IMR-90 (cell line): ENCODE measurements around the gene MYH9. TPM values are rescaled to one million over a fixed set of nuclear protein-coding genes. Genes with fewer than 3 reads are reported as not detected.
A peak's percentile ranks its signal among the peaks of the same experiment; 100 is the strongest.

Experiments
- ATAC-seq: fragments of 200-7000 bp; cut with Tn5 transposase; 2 replicates; pipeline ENCODE4 v1.9.1; 2020; ENCODE audit warnings: low read depth, mild to moderate bottlenecking, moderate library complexity
- BruUV-seq: library from RNA; stranded (reverse); fragments of 400-500 nt; replicated peaks from 2 replicates; lab custom pipeline; 2021; lab: Mats Ljungman, UMichigan
- CTCF ChIA-PET: fragments of 300-600 bp; formaldehyde crosslinking; extraction: SDS; loops from one replicate; lab custom pipeline; 2021; ENCODE audit warnings: antibody characterized with exemption; lab: Yijun Ruan, JAX
- POLR2A ChIA-PET: fragments of 300-600 bp; sonication (Branson Sonifier 250); formaldehyde crosslinking; loops from one replicate; lab custom pipeline; 2022; ENCODE audit warnings: antibody characterized with exemption; ENCODE audit not compliant: unreplicated experiment; lab: Charles Lee
- DNase-seq: peaks from one replicate; pipeline ENCODE4 v3.0.0; 2013
- H2AFZ ChIP-seq: replicated peaks from 2 replicates; pipeline ENCODE3; 2013; ENCODE audit warnings: low read length, mild to moderate bottlenecking; ENCODE audit not compliant: poor library complexity
- H2AK5ac ChIP-seq: 2 replicates; pipeline ENCODE4 v1.6.1; 2013; ENCODE audit warnings: low read depth, low read length, inconsistent platforms
- H2AK9ac ChIP-seq: replicated peaks from 2 replicates; pipeline ENCODE3; 2013; ENCODE audit warnings: mild to moderate bottlenecking, low read depth, low read length, moderate library complexity; ENCODE audit not compliant: poor library complexity
- H2BK120ac ChIP-seq: 2 replicates; pipeline ENCODE4 v1.6.1; 2013; ENCODE audit warnings: low read depth, low read length, inconsistent platforms
- H2BK15ac ChIP-seq: 3 replicates; pipeline ENCODE4 v1.6.1; 2013; ENCODE audit warnings: low read depth, low read length, inconsistent platforms
- H2BK20ac ChIP-seq: 2 replicates; pipeline ENCODE4 v1.6.1; 2013; ENCODE audit warnings: low read depth, mild to moderate bottlenecking, inconsistent platforms, low read length, moderate library complexity
- H2BK5ac ChIP-seq: 2 replicates; pipeline ENCODE4 v1.6.1; 2013; ENCODE audit warnings: mild to moderate bottlenecking, low read depth, low read length, inconsistent platforms; ENCODE audit not compliant: poor library complexity, severe bottlenecking
- H3K14ac ChIP-seq: replicated peaks from 2 replicates; pipeline ENCODE4 v1.6.1; 2013; ENCODE audit warnings: low read depth, low read length, inconsistent platforms
- H3K18ac ChIP-seq: 2 replicates; pipeline ENCODE4 v1.6.1; 2013; ENCODE audit warnings: low read depth, low read length, control low read depth
- H3K23ac ChIP-seq: 2 replicates; pipeline ENCODE4 v1.6.1; 2013; ENCODE audit warnings: low read depth, low read length, inconsistent platforms
- H3K27ac ChIP-seq: 2 replicates; pipeline ENCODE4 v1.5.1; 2013; ENCODE audit warnings: mild to moderate bottlenecking, control low read depth, low read length; ENCODE audit not compliant: insufficient read depth
- H3K27me3 ChIP-seq: 2 replicates; pipeline ENCODE4 v1.6.1; 2013; ENCODE audit warnings: low read length; ENCODE audit not compliant: control insufficient read depth, insufficient read depth
- H3K36me3 ChIP-seq: 2 replicates; pipeline ENCODE4 v1.6.1; 2013; ENCODE audit warnings: low read length, mixed read lengths; ENCODE audit not compliant: control insufficient read depth, insufficient read depth
- H3K4ac ChIP-seq: 2 replicates; pipeline ENCODE4 v1.6.1; 2013; ENCODE audit warnings: low read depth, low read length, inconsistent platforms
- H3K4me1 ChIP-seq: 2 replicates; pipeline ENCODE4 v1.6.1; 2013; ENCODE audit warnings: low read length, mixed read lengths; ENCODE audit not compliant: control insufficient read depth, insufficient read depth
- H3K4me2 ChIP-seq: 2 replicates; pipeline ENCODE4 v1.6.1; 2013; ENCODE audit warnings: low read depth, mild to moderate bottlenecking, control low read depth, low read length, moderate library complexity
- H3K4me3 ChIP-seq: 2 replicates; pipeline ENCODE4 v1.5.1; 2013; ENCODE audit warnings: low read depth, mild to moderate bottlenecking, control low read depth, low read length, moderate library complexity; ENCODE audit not compliant: insufficient read depth
- H3K56ac ChIP-seq: 2 replicates; pipeline ENCODE4 v1.6.1; 2013; ENCODE audit warnings: low read length, inconsistent platforms; ENCODE audit not compliant: insufficient read depth; ENCODE audit errors: extremely low read depth
- H3K79me1 ChIP-seq, 2 experiments: 2 replicates each; pipeline ENCODE4 v1.6.1; 2013; ENCODE audit warnings: low read length in 2 of 2, inconsistent platforms in 1 of 2, low read depth in 1 of 2
- H3K9ac ChIP-seq: 2 replicates; pipeline ENCODE4 v1.6.1; 2013; ENCODE audit warnings: low read depth, low read length, control low read depth
- H3K9me1 ChIP-seq: 2 replicates; pipeline ENCODE4 v1.6.1; 2013; ENCODE audit warnings: low read length, inconsistent platforms; ENCODE audit not compliant: insufficient read depth
- H3K9me3 ChIP-seq: 2 replicates; pipeline ENCODE4 v1.6.1; 2013; ENCODE audit warnings: low read length; ENCODE audit not compliant: control insufficient read depth, insufficient read depth
- H4K20me1 ChIP-seq: 2 replicates; pipeline ENCODE4 v1.6.1; 2013; ENCODE audit warnings: low read length, inconsistent platforms; ENCODE audit not compliant: insufficient read depth
- H4K5ac ChIP-seq: 2 replicates; pipeline ENCODE4 v1.6.1; 2013; ENCODE audit warnings: mild to moderate bottlenecking, low read depth, low read length, control low read depth
- H4K8ac ChIP-seq, 2 experiments: 2 replicates each; pipeline ENCODE4 v1.6.1; 2013; ENCODE audit warnings: low read depth in 2 of 2, low read length in 2 of 2, control low read depth in 1 of 2, inconsistent platforms in 1 of 2
- H4K91ac ChIP-seq: 2 replicates; pipeline ENCODE4 v1.6.1; 2013; ENCODE audit warnings: low read depth, low read length, inconsistent platforms; ENCODE audit not compliant: insufficient read depth
- BHLHE40 ChIP-seq: fragments of 150-350 bp; IDR thresholded peaks from 2 replicates; pipeline ENCODE4 v1.6.1; 2016; ENCODE audit warnings: mild to moderate bottlenecking, low read depth, low read length
- CEBPB ChIP-seq: IDR thresholded peaks from 2 replicates; pipeline ENCODE4 v1.6.1; 2012; ENCODE audit warnings: low read depth, low read length, improper control_type of control experiment
- CHD1 ChIP-seq: IDR thresholded peaks from 2 replicates; pipeline ENCODE4 v1.6.1; 2012; ENCODE audit warnings: low read depth, low read length, improper control_type of control experiment
- CTCF ChIP-seq: conservative IDR thresholded peaks from 2 replicates; pipeline ENCODE4 v1.5.1; 2012; ENCODE audit warnings: mild to moderate bottlenecking, low read depth, low read length, improper control_type of control experiment
- ELK1 ChIP-seq: fragments of 150-350 bp; IDR thresholded peaks from 2 replicates; pipeline ENCODE4 v1.6.1; 2016; ENCODE audit warnings: low read depth, mild to moderate bottlenecking, low read length, moderate library complexity, borderline replicate concordance
- FOS ChIP-seq: fragments of 150-350 bp; IDR thresholded peaks from 2 replicates; pipeline ENCODE4 v1.6.1; 2016; ENCODE audit warnings: low read depth, low read length
- MAFK ChIP-seq: IDR thresholded peaks from 2 replicates; pipeline ENCODE4 v1.6.1; 2012; ENCODE audit warnings: low read depth, low read length, improper control_type of control experiment
- MAZ ChIP-seq: IDR thresholded peaks from 2 replicates; pipeline ENCODE4 v1.6.1; 2012; ENCODE audit warnings: low read depth, mild to moderate bottlenecking, low read length, improper control_type of control experiment, moderate library complexity, borderline replicate concordance
- MXI1 ChIP-seq: IDR thresholded peaks from 2 replicates; pipeline ENCODE4 v1.6.1; 2012; ENCODE audit warnings: low read depth, mild to moderate bottlenecking, low read length, moderate library complexity, borderline replicate concordance
- NFE2L2 ChIP-seq: fragments of 150-350 bp; IDR thresholded peaks from 2 replicates; pipeline ENCODE4 v1.6.1; 2016; ENCODE audit warnings: low read depth, mild to moderate bottlenecking, low read length
- POLR2A ChIP-seq: IDR thresholded peaks from 2 replicates; pipeline ENCODE4 v1.6.1; 2012; ENCODE audit warnings: mild to moderate bottlenecking, low read depth, low read length
- RAD21 ChIP-seq: IDR thresholded peaks from 2 replicates; pipeline ENCODE4 v1.6.1; 2012; ENCODE audit warnings: low read length, improper control_type of control experiment
- RCOR1 ChIP-seq: IDR thresholded peaks from 2 replicates; pipeline ENCODE4 v1.6.1; 2012; ENCODE audit warnings: mild to moderate bottlenecking, low read length, improper control_type of control experiment; ENCODE audit not compliant: insufficient replicate concordance
- RFX5 ChIP-seq: IDR thresholded peaks from 2 replicates; pipeline ENCODE4 v1.8.0; 2012; ENCODE audit warnings: low read depth, mild to moderate bottlenecking, low read length, moderate library complexity
- SMC3 ChIP-seq: fragments of 150-350 bp; IDR thresholded peaks from 2 replicates; pipeline ENCODE4 v1.6.1; 2016; ENCODE audit warnings: low read depth, mild to moderate bottlenecking, antibody characterized with exemption, low read length, moderate library complexity
- USF2 ChIP-seq: fragments of 150-350 bp; IDR thresholded peaks from 2 replicates; pipeline ENCODE4 v1.6.1; 2017; ENCODE audit warnings: mild to moderate bottlenecking, antibody characterized with exemption, low read length, low read depth
- WGBS, 2 experiments: methylation state at CpG; one replicate each; pipeline versions ENCODE4 v1.1.5 to v1.1.7; 2013; ENCODE audit warnings: missing lambda C conversion rate in 2 of 2; ENCODE audit not compliant: insufficient read length in 1 of 2; ENCODE audit errors: extremely low coverage in 2 of 2; 5-methylcytosine and 5-hydroxymethylcytosine counted together
- dilution Hi-C: fragments of 300-500 bp; cut with HindIII; formaldehyde crosslinking; loops from one replicate; pipeline ENCODE4 v1.14.3; 2018; ENCODE audit warnings: low sequenced_read_pairs; ENCODE audit not compliant: unreplicated experiment
- in situ Hi-C: fragments of 300-500 bp; cut with MboI; formaldehyde crosslinking; loops from 3 replicates; pipeline ENCODE4 v1.14.3; 2019; ENCODE audit warnings: low sequenced_read_pairs, inconsistent platforms, mixed read lengths
- intact Hi-C: fragments of 100-400 bp; cut with micrococcal nuclease; formaldehyde crosslinking; loops from 2 replicates; pipeline ENCODE4 v1.10.0; 2022
- polyA plus RNA-seq, 3 experiments: library from polyadenylated mRNA; depleted of rRNA; stranded (reverse); fragments of >200 nt; gene quantifications; 2 replicates each; pipeline ENCODE4 v1.2.3, GENCODE V29; 2012; ENCODE audit warnings: low replicate concordance in 1 of 3
- total RNA-seq: library from RNA; depleted of rRNA; stranded (reverse); fragments of >200 nt; gene quantifications from 2 replicates; pipeline ENCODE4 v1.2.3, GENCODE V29; 2012

MYH9 gene
- total and polyA plus RNA-seq, 2 of the 4 experiments (the other 2 are of a cell fraction): 475 to 554 TPM

GRCh38 chr22:36318442-36318841, 69.3 kb downstream of the MYH9 start:
- H3K9ac ChIP-seq: no peak overlapping the region
- H3K23ac ChIP-seq: no peak overlapping the region
- H2BK5ac ChIP-seq: peak overlapping the region; percentile 55
- H2BK120ac ChIP-seq: no peak overlapping the region
- H2BK20ac ChIP-seq: no peak overlapping the region
- peaks cover 61 to 91% of the 10 kb centered on the region in 2 experiments for H3K79me1 ChIP-seq
- 0 out of 2 replicates have a peak overlapping the region, but pooled peaks have one; percentile 7 for H4K5ac ChIP-seq
- H4K8ac ChIP-seq: no peak overlapping the region; a peak in 1 of 4 replicates
- no peak overlapping the region for H3K14ac ChIP-seq
- no peak overlapping the region for H3K4me2 ChIP-seq
- H3K27me3 ChIP-seq: no peaks in the 10 kb centered on the region
- dilution Hi-C loops (no loop called here), in situ Hi-C loops (no loop called here), intact Hi-C loops (no loop called here)
- H2AK9ac ChIP-seq: no peak overlapping the region
- H3K4ac ChIP-seq: no peak overlapping the region
- DNase-seq: no peak
- H3K36me3 ChIP-seq: peaks cover 91% of the 10 kb centered on the region
- no peak overlapping the region for H3K18ac ChIP-seq
- no peaks in the 10 kb centered on the region for H3K9me3 ChIP-seq
- H3K27ac ChIP-seq: 0 out of 2 replicates have a peak overlapping the region, but pooled peaks have one; percentile 9
- H4K91ac ChIP-seq: no peak overlapping the region
- no TSS peak for BruUV-seq
- no peak overlapping the region for H2BK15ac ChIP-seq
- H3K4me1 ChIP-seq: peaks cover 3% of the 10 kb centered on the region; the same call in 1 of the 2 replicates
- H4K20me1 ChIP-seq: peaks cover 85% of the 10 kb centered on the region
- H2AK5ac ChIP-seq: no peak overlapping the region
- H3K4me3 ChIP-seq: no peak overlapping the region
- ChIA-PET POLR2A (no interaction called here), CTCF (no interaction called here)
- ATAC-seq: no peak
- H3K56ac ChIP-seq: no peak overlapping the region
- peak overlapping the region; percentile 65 for H2AFZ ChIP-seq
- peaks cover 17% of the 10 kb centered on the region for H3K9me1 ChIP-seq
- TF ChIP-seq CHD1 (no peak), RAD21 (no peak), RFX5 (no peak), FOS (no peak), BHLHE40 (no peak), NFE2L2 (no peak), MAFK (no peak), ELK1 (no peak), CEBPB (no peak), MAZ (no peak), USF2 (no peak), RCOR1 (no peak), POLR2A (no peak), SMC3 (no peak), MXI1 (no peak), CTCF (no peak)
- 80% methylated on average over 3 of the region's 12 CpGs; no CpG with 5 or more reads in 1 of the 2 experiments for WGBS, 2 experiments
